Vagina (tissue), 2 donors: Measurements from ENCODE around the gene IL1RAPL1. TPM values are rescaled to one million over a fixed set of nuclear protein-coding genes. Genes with fewer than 3 reads are reported as not detected.

Experiments
- DNase-seq, 2 donors: peaks; one replicate each; pipeline ENCODE4 v3.0.0-alpha.2; 2017; ENCODE audit errors: extremely low spot score in 2 of 2
- H3K27ac ChIP-seq: fragments of 200-600 bp; sonication (generic); one replicate; pipeline ENCODE4 v1.5.1; 2019
- H3K27me3 ChIP-seq: fragments of 200-600 bp; sonication (generic); one replicate; pipeline ENCODE4 v1.5.1; 2019
- H3K36me3 ChIP-seq, 2 donors: fragments of 200-600 bp; sonication (generic); one replicate each; pipeline ENCODE4 v1.5.1; 2017 to 2019
- H3K4me1 ChIP-seq: fragments of 200-600 bp; sonication (generic); one replicate; pipeline ENCODE4 v1.5.1; 2019
- H3K4me3 ChIP-seq, 2 donors: fragments of 200-600 bp; sonication (generic); 1 replicate in 1 of 2; 2 replicates in 1 of 2; pipeline ENCODE4 v1.5.1; 2016 to 2019
- H3K9me3 ChIP-seq: fragments of 200-600 bp; sonication (generic); one replicate; pipeline ENCODE4 v1.5.1; 2019
- POLR2A ChIP-seq, 2 donors: fragments of 450-650 bp; IDR thresholded peaks; one replicate each; pipeline ENCODE4 v1.6.1; 2017; ENCODE audit warnings: antibody characterized with exemption in 2 of 2, mild to moderate bottlenecking in 2 of 2, moderate library complexity in 2 of 2
- POLR2AphosphoS5 ChIP-seq, 2 donors: sonication (generic); formaldehyde crosslinking; IDR thresholded peaks; one replicate each; pipeline ENCODE4 v1.9.0; 2017; ENCODE audit warnings: antibody characterized with exemption in 2 of 2, mild to moderate bottlenecking in 2 of 2, low read depth in 1 of 2; ENCODE audit not compliant: insufficient read depth in 1 of 2
- intact Hi-C: fragments of 100-400 bp; cut with DNase I; formaldehyde crosslinking; loops from one replicate; pipeline ENCODE4 v1.15.1; 2023
- total RNA-seq: library from RNA; depleted of rRNA; stranded (reverse); fragments of >200 nt; gene quantifications from one replicate; pipeline ENCODE4 v1.2.3, GENCODE V29; 2016
- TF ChIP-seq, protein P1 (sequence below), 3 experiments: fragments of 450-650 bp in 2 of 3; fragments of 200-600 bp in 1 of 3; sonication (generic) in 1 of 3; IDR thresholded peaks; one replicate each; pipeline ENCODE4 v1.5.1; 2017 to 2019; ENCODE audit warnings: antibody characterized with exemption in 3 of 3, mild to moderate bottlenecking in 2 of 3, moderate library complexity in 2 of 3

Gene IL1RAPL1
- total RNA-seq, 1 donor from 2014 or later, result not detected

DNA sequence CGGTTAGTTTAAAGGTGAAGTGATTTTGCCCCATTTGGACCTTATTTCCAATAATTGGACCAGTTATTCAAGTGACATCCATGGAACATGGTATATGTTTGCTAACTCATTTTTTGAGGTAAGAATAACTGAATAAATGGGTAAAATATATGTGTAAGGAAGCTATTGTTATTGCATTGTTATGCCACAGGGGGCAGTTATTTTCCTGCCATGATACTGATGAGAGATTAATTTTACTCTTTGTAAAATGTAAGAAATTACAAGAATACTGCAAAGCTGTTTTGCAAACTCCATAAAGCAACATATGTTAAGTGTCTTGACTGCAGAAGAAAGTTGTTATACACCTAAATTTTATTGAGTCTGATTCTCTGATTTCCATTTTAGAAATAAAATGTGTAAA lies 114.0 kb downstream of the IL1RAPL1 start:
- DNase-seq, result no peak
- no peak for TF ChIP-seq POLR2AphosphoS5 (IDR thresholded peaks at IDR 0.05; ENCODE audit: insufficient read depth in 1 of 2, low read depth in 1 of 2)
- no peak for TF ChIP-seq POLR2A (IDR thresholded peaks at IDR 0.05)
- Histone ChIP-seq H3K27me3 (no peaks in the 10 kb centered on the region), H3K4me3 (no peak overlapping the region), H3K27ac (no peak overlapping the region), H3K36me3 (no peaks in the 10 kb centered on the region), H3K4me1 (no peaks in the 10 kb centered on the region), H3K9me3 (no peaks in the 10 kb centered on the region)
- intact Hi-C loops, result no loop called here

- intact Hi-C loops, result no loop called here
- TF ChIP-seq, protein P1, sequence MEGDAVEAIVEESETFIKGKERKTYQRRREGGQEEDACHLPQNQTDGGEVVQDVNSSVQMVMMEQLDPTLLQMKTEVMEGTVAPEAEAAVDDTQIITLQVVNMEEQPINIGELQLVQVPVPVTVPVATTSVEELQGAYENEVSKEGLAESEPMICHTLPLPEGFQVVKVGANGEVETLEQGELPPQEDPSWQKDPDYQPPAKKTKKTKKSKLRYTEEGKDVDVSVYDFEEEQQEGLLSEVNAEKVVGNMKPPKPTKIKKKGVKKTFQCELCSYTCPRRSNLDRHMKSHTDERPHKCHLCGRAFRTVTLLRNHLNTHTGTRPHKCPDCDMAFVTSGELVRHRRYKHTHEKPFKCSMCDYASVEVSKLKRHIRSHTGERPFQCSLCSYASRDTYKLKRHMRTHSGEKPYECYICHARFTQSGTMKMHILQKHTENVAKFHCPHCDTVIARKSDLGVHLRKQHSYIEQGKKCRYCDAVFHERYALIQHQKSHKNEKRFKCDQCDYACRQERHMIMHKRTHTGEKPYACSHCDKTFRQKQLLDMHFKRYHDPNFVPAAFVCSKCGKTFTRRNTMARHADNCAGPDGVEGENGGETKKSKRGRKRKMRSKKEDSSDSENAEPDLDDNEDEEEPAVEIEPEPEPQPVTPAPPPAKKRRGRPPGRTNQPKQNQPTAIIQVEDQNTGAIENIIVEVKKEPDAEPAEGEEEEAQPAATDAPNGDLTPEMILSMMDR (IDR thresholded peaks at IDR 0.05), result no peak
- no peak for TF ChIP-seq POLR2A (IDR thresholded peaks at IDR 0.05)
- TF ChIP-seq POLR2AphosphoS5 (IDR thresholded peaks at IDR 0.05; ENCODE audit: insufficient read depth in 1 of 2, low read depth in 1 of 2), result no peak
- Histone ChIP-seq H3K9me3 (no peaks in the 10 kb centered on the region), H3K36me3 (no peaks in the 10 kb centered on the region), H3K27ac (no peak overlapping the region), H3K27me3 (no peaks in the 10 kb centered on the region), H3K4me3 (no peak overlapping the region), H3K4me1 (no peaks in the 10 kb centered on the region)
- DNase-seq, result no peak
Observed at GRCh38 chrX:28706964-28707363, 119.7 kb downstream of the IL1RAPL1 start.

DNA sequence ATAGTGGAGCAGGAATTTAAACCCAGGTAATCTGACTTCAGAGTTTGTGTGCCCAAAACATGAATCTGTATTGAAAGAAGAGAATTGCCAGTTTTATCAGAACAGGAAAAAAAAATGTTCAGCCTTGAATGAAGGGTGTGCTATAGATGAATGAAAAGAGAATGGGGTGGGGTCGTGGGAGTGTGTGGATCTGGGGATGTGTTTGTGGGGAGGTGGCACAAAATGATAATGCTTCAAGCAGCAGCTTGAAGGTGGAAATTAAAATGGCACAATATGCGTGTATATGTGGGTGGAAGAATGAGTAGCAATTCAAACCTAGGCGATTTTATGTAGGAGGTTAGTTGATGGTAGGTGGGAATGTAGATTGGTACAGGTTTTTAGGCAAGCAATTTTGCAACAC lies 122.2 kb downstream of the IL1RAPL1 start:
- intact Hi-C loops, result no loop called here
- Histone ChIP-seq H3K4me1 (no peaks in the 10 kb centered on the region), H3K4me3 (no peak overlapping the region), H3K27ac (no peak overlapping the region), H3K9me3 (no peaks in the 10 kb centered on the region), H3K36me3 (no peaks in the 10 kb centered on the region), H3K27me3 (no peaks in the 10 kb centered on the region)
- no peak for TF ChIP-seq POLR2A (IDR thresholded peaks at IDR 0.05)
- DNase-seq, result no peak

DNA sequence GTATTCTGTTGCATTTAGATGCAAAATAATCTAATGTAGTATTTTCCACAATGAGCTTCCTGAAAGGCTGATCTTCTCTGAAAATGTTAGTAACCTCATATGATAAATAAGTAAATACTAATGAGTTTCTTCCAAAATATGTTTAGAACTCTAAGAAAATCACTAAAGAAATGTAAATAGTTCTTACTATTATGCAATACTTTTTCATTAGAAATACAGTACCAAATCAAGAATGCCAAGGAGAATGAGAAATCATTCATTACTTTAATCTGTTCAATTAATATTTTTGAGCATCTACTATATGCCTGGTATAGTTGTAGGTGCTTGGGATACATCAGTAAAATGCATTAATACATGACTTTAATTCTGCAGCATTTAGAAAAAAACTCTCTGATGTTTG lies 130.6 kb downstream of the IL1RAPL1 start:
- Histone ChIP-seq H3K9me3 (no peaks in the 10 kb centered on the region), H3K4me1 (no peaks in the 10 kb centered on the region), H3K27me3 (no peaks in the 10 kb centered on the region), H3K36me3 (no peaks in the 10 kb centered on the region), H3K27ac (no peak overlapping the region), H3K4me3 (no peak overlapping the region)
- DNase-seq, result no peak
- intact Hi-C loops, result no loop called here
- TF ChIP-seq, protein P1 (IDR thresholded peaks at IDR 0.05), result no peak
- TF ChIP-seq POLR2A (IDR thresholded peaks at IDR 0.05) (no peak), POLR2AphosphoS5 (IDR thresholded peaks at IDR 0.05; ENCODE audit: insufficient read depth in 1 of 2, low read depth in 1 of 2) (no peak)

GRCh38 chrX:28718450-28718849 lies 131.2 kb downstream of the IL1RAPL1 start:
- no peak for DNase-seq
- Histone ChIP-seq H3K4me3 (no peak overlapping the region), H3K9me3 (no peaks in the 10 kb centered on the region), H3K27me3 (no peaks in the 10 kb centered on the region), H3K4me1 (no peaks in the 10 kb centered on the region), H3K36me3 (no peaks in the 10 kb centered on the region), H3K27ac (no peak overlapping the region)
- intact Hi-C loops, result no loop called here
- TF ChIP-seq, protein P1 (IDR thresholded peaks at IDR 0.05), result no peak
- TF ChIP-seq POLR2A (IDR thresholded peaks at IDR 0.05) (no peak), POLR2AphosphoS5 (IDR thresholded peaks at IDR 0.05; ENCODE audit: insufficient read depth in 1 of 2, low read depth in 1 of 2) (no peak)

GRCh38 chrX:28719620-28720019 lies 132.4 kb downstream of the IL1RAPL1 start:
- intact Hi-C loops, result no loop called here
- H3K4me1 ChIP-seq, result no peaks in the 10 kb centered on the region
- no peaks in the 10 kb centered on the region for H3K36me3 ChIP-seq
- no peaks in the 10 kb centered on the region for H3K9me3 ChIP-seq
- no peak overlapping the region for H3K27ac ChIP-seq
- H3K27me3 ChIP-seq, result no peaks in the 10 kb centered on the region
- no peak overlapping the region for H3K4me3 ChIP-seq
- TF ChIP-seq POLR2A (IDR thresholded peaks at IDR 0.05) (no peak), POLR2AphosphoS5 (IDR thresholded peaks at IDR 0.05; ENCODE audit: insufficient read depth in 1 of 2, low read depth in 1 of 2) (no peak)
- TF ChIP-seq, protein P1 (IDR thresholded peaks at IDR 0.05), result no peak
- DNase-seq, result no peak
